GM13977 (cell line): ENCODE measurements around the gene ADI1.
A peak's percentile ranks its signal among the peaks of the same experiment; 100 is the strongest.

Source experiments
- DNase-seq: peaks from one replicate; pipeline ENCODE4 v3.0.0; 2012; ENCODE audit warnings: low spot score
- CTCF ChIP-seq: IDR thresholded peaks from 2 replicates; pipeline ENCODE4 v1.5.1; 2012; ENCODE audit warnings: mild to moderate bottlenecking, control low read depth; ENCODE audit not compliant: insufficient read depth; ENCODE audit errors: extremely low read depth, missing control alignments
- in situ Hi-C: fragments of 300-500 bp; cut with MboI; formaldehyde crosslinking; loops from one replicate; pipeline ENCODE4 v1.12.0; 2022; ENCODE audit warnings: low sequenced_read_pairs, low pct_unique_long_range_greater_than_20kb, mixed read lengths, inconsistent platforms; ENCODE audit not compliant: unreplicated experiment

ADI1 gene

DNA sequence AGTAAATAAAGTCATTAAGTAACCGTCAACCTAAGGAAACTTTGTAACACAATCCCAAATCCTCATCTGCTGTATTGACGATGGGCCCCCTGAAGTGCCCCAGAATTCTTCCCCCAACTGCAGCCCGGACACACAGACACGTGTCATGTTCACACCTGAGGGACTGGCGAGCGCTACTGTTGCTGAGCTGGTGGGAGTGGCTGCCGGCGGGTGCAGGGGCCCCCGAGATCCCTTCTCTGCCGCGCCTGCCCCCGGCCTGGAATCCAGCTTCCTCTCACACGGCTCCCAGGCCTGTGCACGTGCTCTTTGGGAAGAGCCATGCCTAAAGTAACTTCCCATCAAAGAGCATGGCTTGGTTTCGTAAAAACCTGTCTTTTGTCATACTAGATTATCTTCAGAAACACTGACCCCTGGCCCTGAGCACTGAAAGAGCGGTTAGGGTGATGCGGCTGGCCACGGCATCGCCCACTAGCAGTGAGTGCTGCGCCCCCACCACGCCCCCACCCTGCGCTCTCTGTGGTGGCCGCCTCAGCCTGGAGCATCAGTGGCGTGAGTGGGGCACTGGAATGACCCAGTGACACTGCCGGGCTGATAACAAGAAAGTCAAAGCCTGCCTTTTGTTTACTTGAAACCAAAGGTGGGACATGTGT, 56.0 kb downstream of the ADI1 start:
- no peak for DNase-seq
- no peak for TF ChIP-seq CTCF
- in situ Hi-C loops = no loop called here

DNA sequence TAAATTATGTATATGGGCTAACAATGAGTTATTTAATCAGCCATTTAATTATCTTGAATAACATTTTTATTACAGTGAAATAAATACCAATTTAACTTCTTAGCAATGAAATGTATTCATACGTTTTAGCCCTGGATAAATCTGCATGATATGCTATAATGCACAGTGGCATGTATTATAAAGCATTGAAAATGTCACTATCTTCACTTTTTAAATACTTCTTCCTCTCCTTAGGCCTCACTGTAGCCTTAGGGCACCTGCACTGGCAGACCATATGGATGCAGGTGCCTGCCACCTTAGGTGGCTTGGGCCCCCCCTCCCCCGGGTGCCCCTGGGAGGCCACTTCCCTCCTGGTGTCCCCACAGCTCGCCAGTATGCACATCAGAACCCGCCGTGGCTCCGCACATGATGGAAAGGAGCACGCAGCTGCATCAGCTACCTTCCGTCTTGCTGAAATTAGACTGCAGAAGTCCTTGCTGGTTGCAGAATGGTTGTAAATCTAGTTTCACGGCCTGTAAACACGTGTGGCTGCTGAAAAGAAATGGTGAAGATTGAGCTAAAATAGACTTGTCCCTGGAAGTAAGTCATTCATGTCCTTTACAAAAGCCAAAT, 56.7 kb downstream of the ADI1 start:
- no peak for DNase-seq
- TF ChIP-seq CTCF = no peak
- in situ Hi-C loops = no loop called here

DNA sequence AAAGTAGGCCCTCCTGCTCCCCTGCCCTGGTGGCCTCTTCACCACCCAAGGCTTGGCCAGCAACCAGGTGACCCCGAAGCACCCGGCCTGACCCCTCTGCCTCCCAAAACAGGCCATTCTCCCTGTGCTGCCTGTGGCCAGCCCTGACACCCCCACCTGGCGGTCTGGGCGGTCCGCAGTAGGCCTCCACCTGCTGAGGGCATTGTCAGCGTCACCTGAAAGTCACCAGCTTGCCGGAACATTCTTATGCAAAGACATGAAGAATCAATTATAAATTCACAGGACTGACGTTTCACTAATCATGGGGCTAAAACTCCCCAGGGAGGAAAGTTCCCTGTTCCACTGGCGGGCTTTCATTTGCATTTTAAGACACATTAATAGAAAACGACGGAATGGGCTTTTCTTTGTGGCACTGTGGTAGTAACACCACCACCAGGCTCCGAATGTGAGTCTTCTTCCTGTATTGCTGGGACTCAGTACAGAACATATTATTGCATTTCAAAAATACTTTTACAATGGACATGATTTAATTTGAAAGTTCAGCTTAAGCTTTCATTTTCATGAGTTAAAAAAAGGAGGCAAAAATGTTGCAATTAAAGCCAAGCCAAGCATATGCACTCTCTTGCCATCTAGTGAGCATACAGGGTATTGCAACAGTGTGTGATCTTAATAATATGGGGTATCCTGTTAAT, 57.4 kb downstream of the ADI1 start:
- peak; percentile 90 for DNase-seq
- TF ChIP-seq CTCF = peak; percentile 77
- in situ Hi-C loops = no loop called here

DNA sequence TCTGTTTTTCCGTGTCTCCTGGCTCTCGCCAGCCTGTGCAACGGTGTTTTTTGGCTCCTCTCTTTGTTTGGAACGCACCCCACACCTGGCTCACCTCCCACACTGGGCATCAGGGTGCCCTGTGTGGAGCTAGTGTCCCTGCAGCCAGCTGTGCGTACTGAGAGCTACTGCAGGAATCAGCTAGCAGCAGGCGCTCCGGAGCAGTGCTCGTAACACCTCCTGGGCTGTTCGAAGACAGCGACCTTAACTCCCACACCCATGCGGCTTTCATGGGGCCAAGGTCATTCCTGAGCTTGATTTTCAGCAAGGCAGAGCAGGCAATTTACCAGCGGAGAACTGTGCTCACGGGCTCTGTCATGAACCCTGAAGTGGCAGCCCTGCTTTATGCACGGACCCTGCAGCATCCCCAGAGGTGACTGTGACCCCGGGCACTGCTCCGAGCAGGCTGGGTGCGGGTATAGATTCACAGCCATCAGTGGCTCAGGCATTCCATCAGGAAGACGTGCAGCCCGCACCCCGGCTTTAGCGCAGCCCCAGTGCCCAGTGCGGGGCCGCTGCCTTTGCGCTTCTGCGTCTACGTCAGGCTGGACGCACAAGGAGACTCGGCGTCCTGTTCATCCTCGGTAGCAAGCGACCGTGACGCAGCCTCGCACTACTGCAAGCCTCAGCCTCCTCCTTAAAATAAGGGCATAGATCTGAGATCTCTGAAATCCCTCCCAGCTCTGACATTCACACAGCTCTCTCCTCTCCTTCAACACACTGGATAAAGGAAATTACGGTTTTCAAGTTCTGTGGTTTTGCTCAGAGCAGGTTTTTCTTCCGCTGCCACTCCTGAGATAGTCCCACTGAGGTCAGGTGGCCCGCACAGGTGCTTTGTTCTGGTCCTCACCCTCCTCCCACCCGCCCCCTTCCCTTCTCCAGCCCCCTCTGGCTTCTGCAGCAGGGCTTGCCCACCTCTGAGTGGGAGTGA, 58.2 kb downstream of the ADI1 start:
- no peak for DNase-seq
- no peak for TF ChIP-seq CTCF
- in situ Hi-C loops = no loop called here

DNA sequence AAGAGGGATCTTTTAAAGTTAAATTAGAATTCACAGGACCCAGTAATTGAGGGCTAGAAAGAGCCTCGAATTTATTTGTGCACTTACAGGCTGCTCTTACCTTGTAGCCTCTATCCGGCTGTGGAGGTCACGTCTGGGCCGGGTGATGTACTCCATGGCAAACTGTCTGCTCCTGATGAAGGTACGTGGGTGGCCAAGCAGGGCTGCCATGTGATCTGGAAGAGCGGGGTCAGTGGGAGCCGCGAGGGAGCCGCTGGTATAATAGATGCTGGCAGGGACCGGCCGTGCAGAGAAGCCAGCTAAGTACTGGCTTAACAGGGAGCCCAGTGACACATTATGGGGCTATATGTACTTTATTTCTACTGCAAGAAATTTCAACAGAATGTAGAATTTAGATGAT, 59.2 kb downstream of the ADI1 start:
- in situ Hi-C loops = no loop called here
- no peak for DNase-seq
- no peak for TF ChIP-seq CTCF
